ENCODE results near the gene SEMA7A. TPM values are rescaled to one million over a fixed set of nuclear protein-coding genes. Genes with fewer than 3 reads are reported as not detected.

The SEMA7A gene, protein sequence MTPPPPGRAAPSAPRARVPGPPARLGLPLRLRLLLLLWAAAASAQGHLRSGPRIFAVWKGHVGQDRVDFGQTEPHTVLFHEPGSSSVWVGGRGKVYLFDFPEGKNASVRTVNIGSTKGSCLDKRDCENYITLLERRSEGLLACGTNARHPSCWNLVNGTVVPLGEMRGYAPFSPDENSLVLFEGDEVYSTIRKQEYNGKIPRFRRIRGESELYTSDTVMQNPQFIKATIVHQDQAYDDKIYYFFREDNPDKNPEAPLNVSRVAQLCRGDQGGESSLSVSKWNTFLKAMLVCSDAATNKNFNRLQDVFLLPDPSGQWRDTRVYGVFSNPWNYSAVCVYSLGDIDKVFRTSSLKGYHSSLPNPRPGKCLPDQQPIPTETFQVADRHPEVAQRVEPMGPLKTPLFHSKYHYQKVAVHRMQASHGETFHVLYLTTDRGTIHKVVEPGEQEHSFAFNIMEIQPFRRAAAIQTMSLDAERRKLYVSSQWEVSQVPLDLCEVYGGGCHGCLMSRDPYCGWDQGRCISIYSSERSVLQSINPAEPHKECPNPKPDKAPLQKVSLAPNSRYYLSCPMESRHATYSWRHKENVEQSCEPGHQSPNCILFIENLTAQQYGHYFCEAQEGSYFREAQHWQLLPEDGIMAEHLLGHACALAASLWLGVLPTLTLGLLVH
- total RNA-seq (2022; extraction: Qiagen RNA extraction): 1.3 to 1.7 TPM (median 1.5 TPM) in 5 replicates

GRCh38 chr15:74433592-74434262, at the start of gene SEMA7A:
SEMA7A (minus strand) TSS chr15:74433958; CDS start chr15:74433918, 40 bp downstream.

GRCh38 chr15:74460871-74461846, 27.4 kb upstream of the SEMA7A start, which contains the start of gene UBL7:
UBL7 (minus strand) TSS chr15:74461160; CDS start chr15:74458867, 2,293 bp downstream.

DNA sequence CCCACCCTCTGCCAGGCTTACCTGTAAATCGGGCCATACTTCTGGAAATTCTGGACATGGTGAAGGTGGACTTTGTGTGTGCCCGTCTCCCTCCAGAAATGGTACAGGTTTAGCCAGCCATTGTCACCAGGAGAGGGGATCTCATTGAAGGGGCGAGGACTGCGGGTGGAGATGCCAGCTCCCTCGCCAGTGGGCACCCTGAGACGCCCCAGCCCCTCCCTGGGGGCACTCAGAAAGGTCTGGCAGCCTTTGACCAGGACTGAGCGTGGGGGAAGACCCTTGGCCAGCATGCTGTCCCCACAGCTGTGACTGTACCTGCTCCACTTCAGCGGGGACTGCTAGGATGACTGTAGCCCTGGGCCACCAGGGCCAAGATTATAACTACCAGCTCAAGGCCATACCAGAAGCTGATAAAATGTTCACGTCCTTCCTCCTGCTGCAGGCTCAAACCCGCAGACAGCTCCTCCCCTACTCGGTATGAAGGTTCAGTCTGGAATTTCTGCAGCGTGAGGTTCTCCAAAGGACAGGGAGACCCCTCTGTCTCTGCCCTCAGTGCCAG, 66.4 kb downstream of the SEMA7A start, which contains the start of gene CYP11A1:
CYP11A1 (minus strand) TSS at position 351 of the 559 bp plus-strand sequence; CDS start at position 290, 61 bp downstream.

Other genes starting within 250 kb of the SEMA7A start
- gene STRA6, start 231.2 kb downstream of the SEMA7A start, total RNA-seq (2022; extraction: Qiagen RNA extraction): 61.8 to 83.1 TPM (median 71.9 TPM) in 5 replicates
- gene CCDC33, start 197.6 kb downstream of the SEMA7A start, total RNA-seq (2022; extraction: Qiagen RNA extraction): 6.6 to 8.1 TPM (median 7.3 TPM) in 5 replicates
- gene CYP11A1, start 66.3 kb downstream of the SEMA7A start, total RNA-seq (2022; extraction: Qiagen RNA extraction): 0.08 to 0.16 TPM in 2 of 5 replicates, not detected in the others
- gene UBL7, start 27.2 kb upstream of the SEMA7A start, total RNA-seq (2022; extraction: Qiagen RNA extraction): 39.9 to 42.7 TPM (median 41.8 TPM) in 5 replicates
- 2.8 to 4.1 TPM (median 3.3 TPM) in 5 replicates for gene ARID3B, start 107.3 kb upstream of the SEMA7A start, total RNA-seq (2022; extraction: Qiagen RNA extraction)
- 32.0 to 46.3 TPM (median 32.8 TPM) in 5 replicates for gene CLK3, start 181.9 kb upstream of the SEMA7A start, total RNA-seq (2022; extraction: Qiagen RNA extraction)